ENCODE results near the gene STK32B. TPM values are rescaled to one million over a fixed set of nuclear protein-coding genes. Genes with fewer than 3 reads are reported as not detected.
"Not testable (repeated sequence)": the region's sequence is repeated elsewhere in the genome, so short reads cannot be mapped to it uniquely, and the experiment has no call there.

STK32B gene
- 3.7 and 4.2 TPM in 2 replicates for total RNA-seq

DNA sequence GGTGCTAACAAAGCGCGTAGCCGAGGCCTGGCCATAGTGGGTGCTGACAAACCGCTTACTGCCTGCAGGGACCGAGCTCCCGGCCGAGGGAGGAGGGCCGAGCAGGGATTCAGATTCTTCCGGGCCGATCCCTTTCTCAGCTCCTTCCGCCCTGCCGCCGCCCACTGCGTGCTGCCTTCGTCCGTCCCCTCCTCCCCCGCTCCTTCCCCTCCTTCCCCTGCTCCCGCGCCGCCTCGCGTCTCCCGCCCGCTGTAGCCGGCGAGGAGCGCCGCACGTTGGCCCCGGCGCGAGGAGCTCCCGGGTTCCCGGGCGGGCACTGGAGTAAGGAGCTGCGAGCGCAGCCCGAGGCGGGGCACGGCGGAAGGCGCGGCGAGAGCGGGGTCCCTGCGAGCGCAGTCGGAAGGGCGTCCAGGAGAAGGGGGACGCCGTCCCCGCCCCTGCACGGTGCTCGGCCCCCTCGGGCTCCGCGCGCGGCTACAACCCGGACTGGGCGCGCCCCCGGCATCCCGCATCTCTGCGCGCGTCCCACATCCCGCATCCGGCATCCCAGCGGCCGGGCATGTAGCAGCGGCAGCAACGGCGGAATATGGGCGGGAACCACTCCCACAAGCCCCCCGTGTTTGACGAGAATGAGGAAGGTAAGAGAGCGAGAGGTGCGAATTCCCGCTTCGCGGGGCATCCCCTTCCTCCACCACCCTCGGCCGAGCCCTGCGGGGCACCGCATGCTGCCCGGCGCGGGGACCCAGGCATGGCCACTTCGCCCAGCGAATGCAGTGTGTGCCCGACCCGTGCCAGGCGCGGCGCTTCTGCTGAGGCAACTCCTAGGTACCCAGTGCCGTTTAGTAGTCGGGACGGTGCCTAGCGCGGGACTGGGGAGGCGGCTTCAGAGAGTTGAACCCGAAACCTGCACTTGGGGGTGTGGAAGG, at the start of gene STK32B:
Gene STK32B, plus strand, starts transcription at position 203 of the 926 bp plus-strand sequence.
- DNase-seq (ENCODE audit: low read depth), result no peak
- H3K4me3 ChIP-seq (ENCODE audit: low read depth, low read length), result peak within 1 kb of the TSS; percentile 72
- TF ChIP-seq, protein P1, sequence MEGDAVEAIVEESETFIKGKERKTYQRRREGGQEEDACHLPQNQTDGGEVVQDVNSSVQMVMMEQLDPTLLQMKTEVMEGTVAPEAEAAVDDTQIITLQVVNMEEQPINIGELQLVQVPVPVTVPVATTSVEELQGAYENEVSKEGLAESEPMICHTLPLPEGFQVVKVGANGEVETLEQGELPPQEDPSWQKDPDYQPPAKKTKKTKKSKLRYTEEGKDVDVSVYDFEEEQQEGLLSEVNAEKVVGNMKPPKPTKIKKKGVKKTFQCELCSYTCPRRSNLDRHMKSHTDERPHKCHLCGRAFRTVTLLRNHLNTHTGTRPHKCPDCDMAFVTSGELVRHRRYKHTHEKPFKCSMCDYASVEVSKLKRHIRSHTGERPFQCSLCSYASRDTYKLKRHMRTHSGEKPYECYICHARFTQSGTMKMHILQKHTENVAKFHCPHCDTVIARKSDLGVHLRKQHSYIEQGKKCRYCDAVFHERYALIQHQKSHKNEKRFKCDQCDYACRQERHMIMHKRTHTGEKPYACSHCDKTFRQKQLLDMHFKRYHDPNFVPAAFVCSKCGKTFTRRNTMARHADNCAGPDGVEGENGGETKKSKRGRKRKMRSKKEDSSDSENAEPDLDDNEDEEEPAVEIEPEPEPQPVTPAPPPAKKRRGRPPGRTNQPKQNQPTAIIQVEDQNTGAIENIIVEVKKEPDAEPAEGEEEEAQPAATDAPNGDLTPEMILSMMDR (conservative IDR thresholded peaks at IDR 0.05; ENCODE audit: low read depth, low read length), result no peak

DNA sequence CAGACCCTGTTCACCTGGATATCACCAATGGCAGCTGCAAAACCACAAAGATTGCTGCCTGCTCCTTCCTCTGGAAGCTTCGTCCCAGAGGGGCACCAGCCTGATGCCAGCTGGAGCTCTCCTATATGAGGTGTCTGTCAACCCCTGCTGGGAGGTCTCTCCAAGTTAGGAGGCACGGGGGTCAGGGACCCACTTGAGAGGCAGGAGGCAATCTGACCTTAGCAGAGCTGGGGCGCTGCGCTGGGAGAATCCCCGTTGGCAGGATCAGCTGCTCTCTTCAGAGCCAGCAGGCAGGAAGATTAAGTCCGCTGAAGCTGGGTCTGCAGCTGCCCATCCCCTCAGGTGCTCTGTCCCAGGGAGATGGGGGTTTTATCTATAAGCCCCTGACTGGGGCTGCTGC, 49.6 kb upstream of the STK32B start:
- H3K4me3 ChIP-seq (ENCODE audit: low read depth, low read length); DNase-seq (ENCODE audit: low read depth): not testable (repeated sequence)

DNA sequence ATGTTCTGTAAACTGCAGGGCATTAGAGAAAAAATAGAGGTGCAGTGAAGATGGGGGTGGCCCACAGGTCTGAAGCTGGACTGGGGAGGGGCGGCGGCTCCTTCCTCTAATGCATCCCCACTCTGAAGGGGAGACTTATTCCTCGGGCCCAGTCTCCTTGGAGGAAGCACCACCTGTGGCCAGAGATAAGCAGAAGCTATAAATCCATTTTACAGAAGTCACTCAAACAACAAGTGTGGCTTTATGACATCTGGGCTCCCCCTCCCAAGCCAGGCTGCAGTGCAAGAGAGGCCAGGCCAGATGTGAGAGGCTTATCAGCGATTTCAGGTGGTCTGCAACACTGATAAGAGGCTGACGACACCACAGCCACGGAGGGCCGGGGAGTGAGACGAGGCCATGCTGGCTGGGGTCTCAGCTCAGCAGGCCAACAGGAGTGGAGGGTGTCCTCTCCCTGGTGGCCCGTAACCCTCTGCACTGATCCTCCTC, 47.9 kb upstream of the STK32B start:
- TF ChIP-seq, protein P1 (conservative IDR thresholded peaks at IDR 0.05; ENCODE audit: low read depth, low read length), result no peak
- no peak for DNase-seq (ENCODE audit: low read depth)
- no peak overlapping the region for H3K4me3 ChIP-seq (ENCODE audit: low read depth, low read length)

GRCh38 chr4:5003918-5004317, 47.4 kb upstream of the STK32B start:
- TF ChIP-seq, protein P1 (conservative IDR thresholded peaks at IDR 0.05; ENCODE audit: low read depth, low read length), result no peak
- H3K4me3 ChIP-seq (ENCODE audit: low read depth, low read length), result no peak overlapping the region
- DNase-seq (ENCODE audit: low read depth), result no peak

DNA sequence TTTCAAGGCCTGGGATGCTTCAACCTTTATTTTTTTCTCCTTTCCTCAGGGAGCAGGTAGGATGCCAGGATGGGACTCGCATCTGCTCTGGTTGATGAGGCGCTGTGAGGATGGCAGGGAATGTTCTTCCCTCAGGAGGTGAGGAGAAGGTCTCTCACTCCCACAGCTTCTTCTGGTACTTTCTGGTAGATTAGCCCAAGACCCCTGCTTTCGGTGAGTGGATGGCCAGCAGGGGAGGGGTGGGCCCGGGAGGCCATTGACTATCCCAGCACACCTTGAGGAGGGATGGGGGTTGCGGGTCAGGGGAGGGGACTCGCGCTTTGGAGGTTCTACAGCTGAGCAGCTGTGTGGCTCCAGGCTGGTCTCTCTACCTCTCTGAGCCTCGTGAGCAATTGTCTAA, 46.8 kb upstream of the STK32B start:
- no peak overlapping the region for H3K4me3 ChIP-seq (ENCODE audit: low read depth, low read length)
- TF ChIP-seq, protein P1 (conservative IDR thresholded peaks at IDR 0.05; ENCODE audit: low read depth, low read length), result no peak
- no peak for DNase-seq (ENCODE audit: low read depth)

DNA sequence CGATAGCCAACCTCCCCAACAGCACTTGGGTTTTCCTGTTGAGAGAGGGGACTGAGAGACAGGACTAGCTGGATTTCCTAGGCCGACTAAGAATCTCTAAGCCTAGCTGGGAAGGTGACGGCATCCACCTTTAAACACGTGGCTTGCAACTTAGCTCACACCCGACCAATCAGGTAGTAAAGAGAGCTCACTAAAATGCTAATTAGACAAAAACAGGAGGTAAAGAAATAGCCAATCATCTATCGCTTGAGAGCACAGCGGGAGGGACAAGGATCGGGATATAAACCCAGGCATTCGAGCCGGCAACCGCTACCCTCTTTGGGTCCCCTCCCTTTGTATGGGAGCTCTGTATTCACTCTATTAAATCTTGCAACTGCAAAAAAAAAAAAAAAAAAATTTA, 44.3 kb upstream of the STK32B start:
- not testable (repeated sequence) for H3K4me3 ChIP-seq (ENCODE audit: low read depth, low read length); DNase-seq (ENCODE audit: low read depth)

- no peak overlapping the region for H3K4me3 ChIP-seq (ENCODE audit: low read depth, low read length)
- no peak for DNase-seq (ENCODE audit: low read depth)
- TF ChIP-seq, protein P1 (conservative IDR thresholded peaks at IDR 0.05; ENCODE audit: low read depth, low read length), result no peak
These were observed 41.5 kb upstream of the STK32B start for GRCh38 chr4:5009796-5010195.

GRCh38 chr4:5010984-5011383, 40.3 kb upstream of the STK32B start:
- no peak overlapping the region for H3K4me3 ChIP-seq (ENCODE audit: low read depth, low read length)
- no peak for DNase-seq (ENCODE audit: low read depth)

More at GRCh38 chr4:5010984-5011383, 40.3 kb upstream of the STK32B start:
- TF ChIP-seq, protein P1 (conservative IDR thresholded peaks at IDR 0.05; ENCODE audit: low read depth, low read length), result no peak
